H1 (cell line): Measurements from ENCODE around the gene MYH11. TPM values are rescaled to one million over a fixed set of nuclear protein-coding genes. Genes with fewer than 3 reads are reported as not detected.

ENCODE experiments used
- CTCF ChIA-PET: fragments of 300-600 bp; sonication (Branson Sonifier 250); formaldehyde crosslinking; loops from one replicate; lab custom pipeline; 2021; ENCODE audit not compliant: partially characterized antibody; lab: Charles Lee
- POLR2A ChIA-PET: fragments of 300-600 bp; sonication (Branson Sonifier 250); formaldehyde crosslinking; loops from one replicate; lab custom pipeline; 2021; ENCODE audit warnings: inconsistent platforms; ENCODE audit not compliant: partially characterized antibody; lab: Charles Lee
- DNase-seq, 2 experiments: peaks; one replicate each; pipeline versions ENCODE4 v3.0.0 to v3.0.0-alpha.2; 2010 to 2022; ENCODE audit warnings: low spot score in 2 of 2, low read depth in 1 of 2, mixed read lengths in 1 of 2
- FAIRE-seq: peaks from 2 replicates; lab custom pipeline; 2011; peaks lifted over from hg19 to GRCh38; lab: Jason Lieb, UNC
- H2AFZ ChIP-seq: 2 replicates; pipeline ENCODE4 v1.8.1; 2012; ENCODE audit warnings: low read length, inconsistent platforms
- H2AK5ac ChIP-seq: 2 replicates; pipeline ENCODE4 v1.6.1; 2013; ENCODE audit warnings: low read depth, low read length
- H2BK120ac ChIP-seq: replicated peaks from 2 replicates; pipeline ENCODE3; 2013; ENCODE audit warnings: low read depth, low read length, inconsistent platforms
- H2BK12ac ChIP-seq: 2 replicates; pipeline ENCODE4 v1.6.1; 2013; ENCODE audit warnings: low read depth, low read length
- H2BK15ac ChIP-seq: 2 replicates; pipeline ENCODE4 v1.6.1; 2013; ENCODE audit warnings: low read length
- H2BK20ac ChIP-seq: 2 replicates; pipeline ENCODE4 v1.6.1; 2013; ENCODE audit warnings: low read length
- H2BK5ac ChIP-seq: 2 replicates; pipeline ENCODE4 v1.6.1; 2013; ENCODE audit warnings: low read depth, low read length
- H3K14ac ChIP-seq: 2 replicates; pipeline ENCODE4 v1.6.1; 2013; ENCODE audit warnings: inconsistent platforms; ENCODE audit not compliant: insufficient read length
- H3K18ac ChIP-seq: 2 replicates; pipeline ENCODE4 v1.6.1; 2013; ENCODE audit warnings: low read length; ENCODE audit errors: extremely low read depth
- H3K23ac ChIP-seq: 2 replicates; pipeline ENCODE4 v1.6.1; 2013; ENCODE audit warnings: inconsistent platforms; ENCODE audit not compliant: insufficient read length
- H3K23me2 ChIP-seq: 2 replicates; pipeline ENCODE4 v1.6.1; 2013; ENCODE audit warnings: low read depth, low read length
- H3K27ac ChIP-seq: 2 replicates; pipeline ENCODE4 v1.6.1; 2011; ENCODE audit warnings: low read depth, low read length, inconsistent platforms
- H3K27me3 ChIP-seq, 4 experiments: replicated peaks in 1 of 4; 1 replicate in 1 of 4; 2 replicates in 3 of 4; pipeline versions ENCODE4 v1.6.1 to v1.8.1; 2011 to 2013; ENCODE audit warnings: low read length in 3 of 4, mild to moderate bottlenecking in 3 of 4, inconsistent platforms in 2 of 4, mixed read lengths in 2 of 4, moderate library complexity in 1 of 4; ENCODE audit not compliant: control insufficient read depth in 3 of 4, insufficient read depth in 3 of 4; ENCODE audit errors: extremely low read depth in 1 of 4
- H3K36me3 ChIP-seq, 4 experiments: 2 replicates each; pipeline versions ENCODE4 v1.6.1 to v1.8.1; 2011 to 2013; ENCODE audit warnings: mild to moderate bottlenecking in 4 of 4, low read length in 3 of 4, moderate library complexity in 2 of 4, control low read depth in 1 of 4, inconsistent platforms in 1 of 4; ENCODE audit not compliant: insufficient read depth in 4 of 4, control insufficient read depth in 2 of 4
- H3K4ac ChIP-seq: replicated peaks from 2 replicates; pipeline ENCODE3; 2013; ENCODE audit warnings: low read length, low read depth, mixed read lengths, inconsistent platforms; ENCODE audit not compliant: insufficient read length
- H3K4me1 ChIP-seq, 4 experiments: replicated peaks in 1 of 4; 1 replicate in 1 of 4; 2 replicates in 3 of 4; pipeline versions ENCODE4 v1.6.1 to v1.8.1; 2011 to 2013; ENCODE audit warnings: low read length in 3 of 4, inconsistent platforms in 2 of 4, mixed read lengths in 1 of 4; ENCODE audit not compliant: insufficient read depth in 4 of 4, control insufficient read depth in 3 of 4
- H3K4me2 ChIP-seq, 2 experiments: 2 replicates each; pipeline versions ENCODE4 v1.6.1 to v1.8.1; 2011 to 2013; ENCODE audit warnings: low read depth in 2 of 2, low read length in 2 of 2, control low read depth in 1 of 2, inconsistent platforms in 1 of 2, mild to moderate bottlenecking in 1 of 2; ENCODE audit not compliant: insufficient read depth in 1 of 2
- H3K4me3 ChIP-seq, 4 experiments: fragments of 200-600, 300-600 bp in 1 of 4; sonication (generic), shearing (Covaris generic), sonication (Bioruptor Twin) in 1 of 4; 2 replicates each; pipeline versions ENCODE4 v1.5.1 to v1.8.1; 2011 to 2016; ENCODE audit warnings: low read length in 4 of 4, low read depth in 3 of 4, control low read depth in 2 of 4, inconsistent platforms in 2 of 4, mild to moderate bottlenecking in 2 of 4, mixed read lengths in 1 of 4, moderate library complexity in 1 of 4; ENCODE audit not compliant: insufficient read depth in 2 of 4; ENCODE audit errors: extremely low read depth in 1 of 4
- H3K56ac ChIP-seq: replicated peaks from 2 replicates; pipeline ENCODE3; 2013; ENCODE audit warnings: low read depth, mild to moderate bottlenecking, mixed read lengths, low read length, inconsistent platforms; ENCODE audit not compliant: insufficient read length
- H3K79me1 ChIP-seq: 2 replicates; pipeline ENCODE4 v1.6.1; 2013; ENCODE audit warnings: low read depth, low read length, control low read depth
- H3K79me2 ChIP-seq, 2 experiments: 2 replicates each; pipeline versions ENCODE4 v1.6.1 to v1.8.1; 2012 to 2013; ENCODE audit warnings: low read length in 2 of 2, mild to moderate bottlenecking in 2 of 2, inconsistent platforms in 1 of 2; ENCODE audit not compliant: insufficient read depth in 2 of 2, control insufficient read depth in 1 of 2
- H3K9ac ChIP-seq, 4 experiments: replicated peaks in 1 of 4; 1 replicate in 1 of 4; 2 replicates in 3 of 4; pipeline versions ENCODE4 v1.6.1 to v1.8.1; 2011 to 2013; ENCODE audit warnings: low read depth in 3 of 4, low read length in 3 of 4, control low read depth in 2 of 4, mild to moderate bottlenecking in 2 of 4, moderate library complexity in 2 of 4, inconsistent platforms in 1 of 4; ENCODE audit errors: extremely low read depth in 1 of 4
- H3K9me3 ChIP-seq, 2 experiments: 2 replicates each; pipeline versions ENCODE4 v1.6.1 to v1.8.1; 2012 to 2013; ENCODE audit warnings: mild to moderate bottlenecking in 2 of 2, moderate library complexity in 2 of 2, control low read depth in 1 of 2, inconsistent platforms in 1 of 2, low read depth in 1 of 2, low read length in 1 of 2, mixed read lengths in 1 of 2; ENCODE audit not compliant: insufficient read depth in 2 of 2
- H4K20me1 ChIP-seq, 2 experiments: replicated peaks in 1 of 2; 2 replicates each; pipeline versions ENCODE3 to v1.8.1; 2011 to 2013; ENCODE audit warnings: inconsistent platforms in 2 of 2, low read length in 2 of 2, mild to moderate bottlenecking in 1 of 2; ENCODE audit not compliant: insufficient read depth in 2 of 2, control insufficient read depth in 1 of 2
- H4K5ac ChIP-seq: 2 replicates; pipeline ENCODE4 v1.6.1; 2013; ENCODE audit warnings: low read length, low read depth, mixed read lengths, inconsistent platforms; ENCODE audit not compliant: insufficient read length
- H4K8ac ChIP-seq: 2 replicates; pipeline ENCODE4 v1.8.0; 2013; ENCODE audit warnings: mild to moderate bottlenecking, moderate library complexity, low read length, inconsistent platforms; ENCODE audit not compliant: insufficient read depth; ENCODE audit errors: extremely low read depth
- H4K91ac ChIP-seq: replicated peaks from 2 replicates; pipeline ENCODE3; 2013; ENCODE audit warnings: low read length, mixed read lengths, inconsistent platforms; ENCODE audit not compliant: insufficient read length
- CBX8 ChIP-seq: fragments of 300-800, 300-1000 bp; sonication (generic); IDR thresholded peaks from 2 replicates; pipeline ENCODE4 v1.7.1; 2016; ENCODE audit warnings: low read depth, low read length, borderline replicate concordance
- CEBPB ChIP-seq: IDR thresholded peaks from 2 replicates; pipeline ENCODE4 v1.6.1; 2012; ENCODE audit warnings: low read depth, low read length
- CTBP2 ChIP-seq: IDR thresholded peaks from 2 replicates; pipeline ENCODE4 v1.7.0; 2011; ENCODE audit warnings: borderline replicate concordance, mild to moderate bottlenecking, moderate library complexity, mixed read lengths, low read length; ENCODE audit not compliant: insufficient read depth, insufficient read length
- EGR1 ChIP-seq: IDR thresholded peaks from 2 replicates; pipeline ENCODE4 v1.6.1; 2011; ENCODE audit warnings: low read depth, low read length, borderline replicate concordance
- EP300 ChIP-seq, 2 experiments: IDR thresholded peaks; 1 replicate in 1 of 2; 2 replicates in 1 of 2; pipeline ENCODE4 v1.6.1; 2011 to 2012; ENCODE audit warnings: low read depth in 2 of 2, low read length in 2 of 2, mild to moderate bottlenecking in 2 of 2, borderline replicate concordance in 1 of 2, inconsistent platforms in 1 of 2, moderate library complexity in 1 of 2
- EZH2 ChIP-seq: fragments of 200-600 bp; sonication (generic); IDR thresholded peaks from 2 replicates; pipeline ENCODE4 v1.7.1; 2012; ENCODE audit warnings: low read depth, mild to moderate bottlenecking, moderate library complexity, low read length, inconsistent platforms; ENCODE audit not compliant: severe bottlenecking
- NANOG ChIP-seq: IDR thresholded peaks from 2 replicates; pipeline ENCODE4 v1.6.1; 2011; ENCODE audit warnings: low read length, low read depth, mild to moderate bottlenecking, inconsistent platforms; ENCODE audit not compliant: insufficient read depth, poor library complexity, severe bottlenecking
- POU5F1 ChIP-seq: IDR thresholded peaks from 2 replicates; pipeline ENCODE4 v1.6.1; 2011; ENCODE audit warnings: low read depth, mild to moderate bottlenecking, low read length, moderate library complexity
- RAD21 ChIP-seq, 2 experiments: IDR thresholded peaks in 1 of 2; conservative IDR thresholded peaks in 1 of 2; 2 replicates each; pipeline ENCODE4 v1.6.1; 2011; ENCODE audit warnings: low read depth in 2 of 2, low read length in 2 of 2, improper control_type of control experiment in 1 of 2, inconsistent platforms in 1 of 2, mild to moderate bottlenecking in 1 of 2, moderate library complexity in 1 of 2
- SAP30 ChIP-seq: fragments of 300-600 bp; sonication (generic); IDR thresholded peaks from 2 replicates; pipeline ENCODE4 v1.7.1; 2012; ENCODE audit warnings: low read length, moderate library complexity, mild to moderate bottlenecking, inconsistent platforms; ENCODE audit not compliant: insufficient read depth, insufficient replicate concordance
- SP2 ChIP-seq: IDR thresholded peaks from 2 replicates; pipeline ENCODE4 v1.6.1; 2012; ENCODE audit warnings: mild to moderate bottlenecking, low read length, inconsistent platforms
- TAF1 ChIP-seq: IDR thresholded peaks from 2 replicates; pipeline ENCODE4 v1.6.1; 2011; ENCODE audit warnings: mild to moderate bottlenecking, low read depth, low read length
- TCF12 ChIP-seq: IDR thresholded peaks from 2 replicates; pipeline ENCODE4 v1.6.1; 2011; ENCODE audit warnings: low read depth, mild to moderate bottlenecking, low read length
- WGBS, 2 experiments: shearing (Covaris generic) in 1 of 2; methylation state at CpG; one replicate each; pipeline versions ENCODE4 v1.1.6 to v1.1.7; 2013 to 2015; ENCODE audit warnings: low lambda C conversion rate in 2 of 2, mixed read lengths in 2 of 2, inconsistent platforms in 1 of 2, low coverage in 1 of 2, missing lambda C conversion rate in 1 of 2; ENCODE audit not compliant: insufficient replicate concordance in 2 of 2, insufficient coverage in 1 of 2, insufficient read length in 1 of 2; ENCODE audit errors: extremely low coverage in 1 of 2, missing lambda C conversion rate in 1 of 2; 5-methylcytosine and 5-hydroxymethylcytosine counted together
- polyA plus RNA-seq, 7 experiments: library from polyadenylated mRNA; depleted of rRNA in 3 of 7; stranded (reverse) in 5 of 7; unstranded in 2 of 7; fragments of >200 nt in 5 of 7; fragments of 200-250 nt in 2 of 7; gene quantifications; 1 replicate in 5 of 7; 2 replicates in 1 of 7; 4 replicates in 1 of 7; pipeline versions ENCODE4 v1.2.1 to v1.2.3, GENCODE V29; 2011 to 2013; ENCODE audit warnings: missing spikeins in 2 of 7, mixed read lengths in 2 of 7
- total RNA-seq: library from RNA; stranded (reverse); fragmentation: NEBNext Ultra II Directional; extraction: Animal tissue kit (Norgen Biotek cat#: 25700); gene quantifications from 2 replicates; pipeline ENCODE4 v1.2.1, GENCODE V29; 2021

The MYH11 gene
- total and polyA plus RNA-seq, 2 of the 8 experiments (the other 6 are each of a cell fraction or from before 2014, with no cell fraction given): 0.11 to 0.78 TPM

GRCh38 chr16:15886078-15886477 lies 29.2 kb upstream of the MYH11 start:
- CTCF ChIA-PET: interaction anchor here (0.5 to 3.9 kb wide), 2 partner anchors 12 to 242 kb away, joined by 4 to 22 read pairs; no protein-coding TSS in a partner anchor
- 48% methylated on average over 1 of the region's 1 CpG; no CpG with 5 or more reads in 1 of the 2 experiments for WGBS, 2 experiments

More at GRCh38 chr16:15886078-15886477, 29.2 kb upstream of the MYH11 start:
- no peak overlapping the region; a peak in 1 of 7 replicates for H3K9ac ChIP-seq
- no peak overlapping the region for H3K4ac ChIP-seq
- no peak overlapping the region for H4K8ac ChIP-seq
- no peak overlapping the region for H2BK20ac ChIP-seq
- H3K79me1 ChIP-seq: peaks cover 12% of the 10 kb centered on the region; the same call in 1 of the 2 replicates
- no peak overlapping the region for H2AK5ac ChIP-seq
- H3K4me1 ChIP-seq: peaks cover 3 to 6% (median 5%) of the 10 kb centered on the region in 4 experiments; a peak in 5 of 7 replicates
- H2BK12ac ChIP-seq: no peak overlapping the region
- no peak overlapping the region for H3K18ac ChIP-seq
- H4K5ac ChIP-seq: no peak overlapping the region
- no peaks in the 10 kb centered on the region for H3K27me3 ChIP-seq
- peaks cover 2% of the 10 kb centered on the region; the same call in 1 of the 2 replicates for H3K23me2 ChIP-seq
- H4K20me1 ChIP-seq: peaks cover 2 to 5% of the 10 kb centered on the region in 2 experiments
- H3K27ac ChIP-seq: no peak overlapping the region
- no peak overlapping the region for H4K91ac ChIP-seq
- H2AFZ ChIP-seq: no peak overlapping the region
- no peak overlapping the region for H3K4me2 ChIP-seq
- no peak overlapping the region for H2BK120ac ChIP-seq
- H2BK15ac ChIP-seq: no peak overlapping the region
- TF ChIP-seq CEBPB: no peak
- no peak for TF ChIP-seq SAP30
- TF ChIP-seq TAF1: no peak
- no peak for TF ChIP-seq SP2
- no peak for TF ChIP-seq CBX8
- no peak for TF ChIP-seq NANOG
- no peak for TF ChIP-seq EGR1
- TF ChIP-seq RAD21 (IDR thresholded peaks at IDR 0.05 in 1 of 2, conservative IDR thresholded peaks at IDR 0.05 in 1 of 2; ENCODE audit: low read depth in 2 of 2, low read length in 2 of 2): no peak
- no peak for TF ChIP-seq POU5F1
- no peak for TF ChIP-seq TCF12
- TF ChIP-seq EZH2: no peak
- no peak for TF ChIP-seq CTBP2
- TF ChIP-seq EP300 (IDR thresholded peaks at IDR 0.05; ENCODE audit: borderline replicate concordance in 1 of 2, low read depth in 2 of 2, low read length in 2 of 2): no peak
- no peaks in the 10 kb centered on the region for H3K9me3 ChIP-seq
- peaks cover 11 to 50% of the 10 kb centered on the region in 2 experiments; a peak in 3 of 4 replicates for H3K79me2 ChIP-seq
- no peak overlapping the region for H2BK5ac ChIP-seq
- POLR2A ChIA-PET: interaction anchor here (1.4 to 1.6 kb wide), 2 partner anchors 85 to 305 kb away, joined by 3 read pairs; no protein-coding TSS in a partner anchor
- H3K56ac ChIP-seq: no peak overlapping the region
- no peak for FAIRE-seq
- H3K23ac ChIP-seq: no peak overlapping the region
- no peak for DNase-seq
- peaks cover 3 to 18% (median 6%) of the 10 kb centered on the region in 4 experiments; a peak in 6 of 8 replicates for H3K36me3 ChIP-seq
- no peak overlapping the region for H3K4me3 ChIP-seq
- H3K14ac ChIP-seq: no peak overlapping the region
